Omental fat pad (tissue), 4 donors: ENCODE measurements around the gene IL11. TPM values are rescaled to one million over a fixed set of nuclear protein-coding genes. Genes with fewer than 3 reads are reported as not detected.

Source experiments
- ATAC-seq: fragments of 150-250 bp; one replicate; pipeline ENCODE4 v1.9.1; 2016; ENCODE audit warnings: mild to moderate bottlenecking, moderate library complexity; ENCODE audit not compliant: low FRiP score
- DNase-seq: peaks from one replicate; pipeline ENCODE4 v3.0.0-alpha.2; 2019; ENCODE audit warnings: low spot score
- total RNA-seq, 4 donors: library from RNA; depleted of rRNA; stranded (reverse); fragments of >200 nt; gene quantifications; one replicate each; pipeline ENCODE4 v1.1.0, GENCODE V29; 2016
- TF ChIP-seq, protein P1 (sequence below), 3 donors: fragments of 450-650 bp; IDR thresholded peaks; one replicate each; pipeline ENCODE4 v1.5.1; 2016 to 2017; ENCODE audit warnings: antibody characterized with exemption in 3 of 3, mild to moderate bottlenecking in 3 of 3, moderate library complexity in 2 of 3

The IL11 gene
- total RNA-seq, 4 donors from 2014 or later = 0.28 to 1.2 TPM; not detected in 2

DNA sequence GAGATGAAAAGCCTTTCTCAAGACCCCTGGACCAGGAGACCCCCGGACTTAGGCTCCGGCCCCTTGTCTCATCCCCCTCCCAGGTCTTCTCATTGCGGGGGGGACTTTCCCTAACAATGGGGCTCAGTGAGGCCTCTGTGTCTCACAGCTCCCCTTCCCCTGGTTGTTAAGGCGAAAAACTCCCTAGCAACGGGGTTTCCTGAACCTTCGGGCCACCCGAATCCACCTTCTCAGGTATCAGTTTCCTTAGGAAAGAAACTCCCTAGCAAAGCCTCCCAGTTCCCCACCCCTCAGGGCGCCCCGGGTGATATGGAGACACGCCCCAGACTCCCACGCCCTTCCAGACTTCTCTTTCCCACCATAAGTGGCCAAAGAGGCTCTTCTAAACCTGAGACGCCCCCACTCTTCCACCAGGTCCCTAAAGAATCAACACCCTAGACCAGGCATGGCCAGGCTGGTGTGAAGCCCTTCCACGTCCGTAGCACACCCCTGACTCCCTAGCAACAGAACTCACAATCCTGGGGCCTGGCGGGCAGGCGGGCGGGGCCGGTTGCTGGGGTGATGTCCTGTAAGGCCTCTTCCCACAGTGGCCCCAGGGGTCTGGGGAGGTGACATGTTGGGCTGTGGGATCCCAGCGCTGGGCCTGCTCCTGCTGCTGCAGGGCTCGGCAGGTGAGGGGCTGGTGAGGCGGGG lies 6.1 kb upstream of the IL11 start, which contains the start of gene TMEM190:
TSS of gene TMEM190 (plus strand) at position 586 of the 693 bp plus-strand sequence. CDS start at position 614, 28 bp downstream.
- DNase-seq (no peak), ATAC-seq (no peak)
- TF ChIP-seq, protein P1, sequence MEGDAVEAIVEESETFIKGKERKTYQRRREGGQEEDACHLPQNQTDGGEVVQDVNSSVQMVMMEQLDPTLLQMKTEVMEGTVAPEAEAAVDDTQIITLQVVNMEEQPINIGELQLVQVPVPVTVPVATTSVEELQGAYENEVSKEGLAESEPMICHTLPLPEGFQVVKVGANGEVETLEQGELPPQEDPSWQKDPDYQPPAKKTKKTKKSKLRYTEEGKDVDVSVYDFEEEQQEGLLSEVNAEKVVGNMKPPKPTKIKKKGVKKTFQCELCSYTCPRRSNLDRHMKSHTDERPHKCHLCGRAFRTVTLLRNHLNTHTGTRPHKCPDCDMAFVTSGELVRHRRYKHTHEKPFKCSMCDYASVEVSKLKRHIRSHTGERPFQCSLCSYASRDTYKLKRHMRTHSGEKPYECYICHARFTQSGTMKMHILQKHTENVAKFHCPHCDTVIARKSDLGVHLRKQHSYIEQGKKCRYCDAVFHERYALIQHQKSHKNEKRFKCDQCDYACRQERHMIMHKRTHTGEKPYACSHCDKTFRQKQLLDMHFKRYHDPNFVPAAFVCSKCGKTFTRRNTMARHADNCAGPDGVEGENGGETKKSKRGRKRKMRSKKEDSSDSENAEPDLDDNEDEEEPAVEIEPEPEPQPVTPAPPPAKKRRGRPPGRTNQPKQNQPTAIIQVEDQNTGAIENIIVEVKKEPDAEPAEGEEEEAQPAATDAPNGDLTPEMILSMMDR (IDR thresholded peaks at IDR 0.05) = no peak

DNA sequence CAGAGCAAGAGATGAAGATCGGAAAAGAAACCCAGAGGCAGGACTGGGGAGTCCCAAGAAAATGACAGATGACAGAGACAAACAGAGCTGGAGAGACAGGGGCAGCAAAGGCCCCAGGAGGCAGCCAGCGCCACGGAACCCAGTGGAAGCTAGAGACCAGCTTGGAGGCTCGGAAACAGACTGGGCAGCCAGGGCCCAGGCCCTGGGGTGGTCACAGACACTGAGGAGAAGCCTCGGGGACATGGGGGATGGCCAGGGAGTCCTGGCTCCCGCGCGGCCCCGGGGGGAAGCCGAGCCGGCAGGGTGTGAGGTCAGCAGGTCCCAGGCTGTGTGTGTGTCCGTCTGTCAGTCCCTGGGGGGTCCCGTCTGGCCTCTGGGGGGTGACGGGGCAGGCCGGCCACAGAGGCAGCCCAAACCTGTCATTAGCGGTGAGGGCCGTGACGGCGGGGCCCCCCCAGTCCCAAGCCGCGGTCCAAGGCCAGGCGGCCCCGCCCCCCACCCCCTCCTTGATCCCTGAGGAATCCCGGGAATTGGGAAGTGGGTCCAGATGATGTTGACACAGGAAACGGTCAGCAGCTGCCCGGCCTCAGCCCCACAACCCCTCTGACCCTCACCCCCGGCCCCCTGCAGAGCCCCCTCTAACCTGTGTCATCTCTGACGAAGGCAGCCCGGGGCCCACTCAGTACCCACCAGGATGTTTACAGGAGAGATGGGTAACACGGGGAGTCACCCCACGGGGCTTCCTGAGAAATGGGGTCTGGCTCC lies 3.9 kb upstream of the IL11 start:
- TF ChIP-seq, protein P1 (IDR thresholded peaks at IDR 0.05) = no peak
- DNase-seq (no peak), ATAC-seq (no peak)

DNA sequence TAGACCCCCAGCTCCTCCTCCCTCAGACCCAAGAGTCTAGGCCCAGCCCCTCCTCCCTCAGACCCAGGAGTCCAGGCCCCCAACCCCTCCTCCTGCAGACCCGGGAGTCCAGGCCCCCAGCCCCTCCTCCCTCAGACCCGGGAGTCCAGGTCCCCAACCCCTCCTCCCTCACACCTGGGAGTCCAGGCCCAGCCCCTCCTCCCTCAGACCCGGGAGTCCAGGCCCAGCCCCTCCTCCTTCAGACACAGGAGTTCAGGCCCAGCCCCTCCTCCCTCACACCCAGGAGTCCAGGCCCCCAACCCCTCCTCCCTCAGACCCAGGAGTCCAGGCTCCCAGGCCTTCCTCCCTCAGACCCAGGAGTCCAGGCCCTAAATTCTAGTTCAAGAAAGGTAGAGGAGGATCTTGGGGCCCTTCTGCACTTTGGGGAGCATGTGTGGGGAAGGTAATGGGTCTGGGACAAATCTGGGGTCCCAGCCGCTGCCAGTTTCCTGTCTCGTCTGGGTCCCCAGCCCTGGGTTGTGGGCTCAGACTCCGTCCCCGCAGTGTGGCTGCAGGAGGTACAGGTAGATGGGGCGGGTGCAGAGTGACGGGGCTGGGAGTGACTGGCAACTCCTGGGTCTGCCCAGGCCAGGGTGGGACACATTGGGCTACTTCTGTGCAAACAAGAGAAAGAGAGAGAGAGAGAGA lies 3.2 kb upstream of the IL11 start:
- ATAC-seq = no peak

DNA sequence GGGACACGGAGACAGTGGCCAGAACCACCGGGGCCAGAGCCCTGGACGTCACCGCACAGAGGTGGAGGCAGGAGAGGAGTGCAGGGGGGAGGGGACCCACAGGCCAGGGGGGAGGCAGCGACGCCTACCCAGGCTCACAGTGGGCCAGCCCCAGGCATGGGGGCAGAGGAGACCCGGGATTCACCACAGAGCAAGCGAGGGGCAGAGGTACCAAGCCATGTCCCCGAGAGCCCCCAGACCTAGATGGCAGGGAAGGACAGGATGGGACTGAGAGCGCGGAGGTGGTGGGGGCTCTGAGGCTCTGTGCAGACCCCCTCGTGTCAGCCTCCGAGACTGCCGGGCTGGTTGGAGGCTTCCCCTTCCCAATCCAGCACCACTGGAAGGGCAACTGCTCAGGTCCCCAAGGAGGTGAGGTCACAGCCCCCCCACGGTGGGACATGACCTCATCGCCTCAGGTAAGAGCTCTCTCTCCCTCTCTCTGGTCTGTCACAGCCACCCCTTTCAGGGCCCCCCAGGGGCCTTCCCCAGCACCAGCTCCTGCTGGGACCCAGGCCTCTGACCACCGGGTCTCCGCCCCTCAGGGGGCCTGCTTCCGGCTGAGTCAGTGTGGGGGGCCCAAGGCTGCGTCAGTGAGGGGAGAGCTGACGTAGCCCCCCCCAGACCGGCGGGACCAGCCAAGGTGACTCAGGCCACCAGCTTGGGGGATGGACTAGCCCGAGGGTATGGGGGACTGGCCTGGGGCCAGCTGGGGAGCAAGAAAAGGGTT lies 2.2 kb upstream of the IL11 start:
- DNase-seq (no peak), ATAC-seq (no peak)
- TF ChIP-seq, protein P1 (IDR thresholded peaks at IDR 0.05) = no peak

More for the DNA sequence above, 3.2 kb upstream of the IL11 start:
- TF ChIP-seq, protein P1 (IDR thresholded peaks at IDR 0.05) = no peak
- DNase-seq = no peak

DNA sequence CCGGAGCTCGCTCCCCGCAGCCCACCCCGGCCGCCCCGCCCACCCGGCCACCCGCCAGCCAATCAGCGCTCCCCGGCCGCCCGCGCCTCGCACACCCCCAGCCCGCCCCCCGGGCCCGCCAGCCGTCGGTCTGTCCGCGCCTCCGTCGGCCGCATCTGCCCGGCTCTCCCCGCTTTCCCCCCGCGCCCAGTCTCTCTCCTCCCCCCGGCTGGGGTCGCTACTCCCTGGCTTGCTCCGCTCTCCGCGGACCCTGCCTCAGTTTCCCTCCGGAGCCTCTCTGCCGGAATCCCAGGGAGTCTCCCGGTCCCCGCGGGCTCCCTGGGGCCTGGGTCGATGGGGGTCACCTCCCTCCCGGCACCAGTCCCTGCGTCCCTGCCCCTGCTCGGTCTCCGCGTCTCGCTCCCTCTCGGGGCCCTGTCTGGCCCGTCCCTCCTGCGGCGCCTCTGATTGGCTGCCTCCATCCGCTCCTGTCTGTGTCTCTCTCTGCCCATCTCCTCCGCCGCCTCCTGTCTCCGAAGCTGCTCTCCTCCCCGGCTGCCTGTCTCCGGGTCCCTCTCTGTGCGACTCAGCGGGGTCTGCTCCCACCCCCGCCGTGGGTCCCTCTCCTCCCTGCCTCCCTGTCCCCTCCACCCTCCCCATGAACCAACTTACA lies 484 bp downstream of the IL11 start:
- ATAC-seq = peak; percentile 46

More for the DNA sequence above, 484 bp downstream of the IL11 start:
- DNase-seq = no peak
- TF ChIP-seq, protein P1 (IDR thresholded peaks at IDR 0.05) = no peak
